Neural cell (in vitro differentiated cells): ENCODE data around the gene NRXN2. TPM values are rescaled to one million over a fixed set of nuclear protein-coding genes. Genes with fewer than 3 reads are reported as not detected.

Experiments
- H2AFZ ChIP-seq: fragments of 200-600, 300-800 bp; sonication (generic), shearing (Covaris generic); 2 replicates; pipeline ENCODE4 v1.6.0; 2014; ENCODE audit warnings: low read depth, mild to moderate bottlenecking, antibody characterized with exemption, low read length, moderate library complexity
- H3F3A ChIP-seq: fragments of 200-600 bp; shearing (Covaris generic); 2 replicates; pipeline ENCODE4 v1.6.1; 2016; ENCODE audit warnings: mild to moderate bottlenecking, moderate library complexity, mixed read lengths, antibody characterized with exemption, low read length; ENCODE audit not compliant: insufficient read depth, poor library complexity, severe bottlenecking
- H3K27ac ChIP-seq: fragments of 200-600, 300-800 bp; sonication (generic), shearing (Covaris generic); 2 replicates; pipeline ENCODE4 v1.5.1; 2014; ENCODE audit warnings: mild to moderate bottlenecking, low read length, moderate library complexity
- H3K27me3 ChIP-seq: fragments of 300-800, 200-600 bp; sonication (generic), shearing (Covaris generic); 2 replicates; pipeline ENCODE4 v1.6.0; 2014; ENCODE audit warnings: mild to moderate bottlenecking, low read depth, low read length, moderate library complexity; ENCODE audit not compliant: insufficient read depth
- H3K36me3 ChIP-seq: fragments of 300-800, 200-600 bp; sonication (generic), shearing (Covaris generic); 2 replicates; pipeline ENCODE4 v1.5.1; 2014; ENCODE audit warnings: mild to moderate bottlenecking, antibody characterized with exemption, low read length, moderate library complexity; ENCODE audit not compliant: insufficient read depth
- H3K4me2 ChIP-seq: fragments of 300-800, 200-600 bp; sonication (generic), shearing (Covaris generic); 2 replicates; pipeline ENCODE4 v1.6.0; 2014; ENCODE audit warnings: mild to moderate bottlenecking, low read length
- H3K4me3 ChIP-seq: fragments of 300-800, 200-600 bp; sonication (generic), shearing (Covaris generic); 2 replicates; pipeline ENCODE4 v1.5.1; 2014; ENCODE audit warnings: mild to moderate bottlenecking, low read length, moderate library complexity
- H3K79me2 ChIP-seq: fragments of 200-600 bp; shearing (Covaris generic); replicated peaks from 2 replicates; pipeline ENCODE4 v1.6.0; 2014; ENCODE audit warnings: mild to moderate bottlenecking, low read length, moderate library complexity; ENCODE audit not compliant: insufficient read depth
- H3K9ac ChIP-seq: fragments of 300-800, 200-600 bp; sonication (generic), shearing (Covaris generic); 2 replicates; pipeline ENCODE4 v1.6.1; 2016; ENCODE audit warnings: mild to moderate bottlenecking, low read length, mixed read lengths
- H3K9me2 ChIP-seq: fragments of 200-600 bp; shearing (Covaris generic); 2 replicates; pipeline ENCODE4 v1.6.1; 2016; ENCODE audit warnings: mild to moderate bottlenecking, low read length, mixed read lengths; ENCODE audit not compliant: insufficient read depth
- H3K9me3 ChIP-seq: fragments of 200-600, 300-800 bp; sonication (generic), shearing (Covaris generic); 2 replicates; pipeline ENCODE4 v1.6.1; 2016; ENCODE audit warnings: mild to moderate bottlenecking, mixed run types, low read length, moderate library complexity, mixed read lengths
- H4K20me1 ChIP-seq: fragments of 200-600 bp; shearing (Covaris generic); 2 replicates; pipeline ENCODE4 v1.6.1; 2016; ENCODE audit warnings: mild to moderate bottlenecking, mixed run types; ENCODE audit not compliant: insufficient read depth
- CTCF ChIP-seq: fragments of 450-650 bp; IDR thresholded peaks from 2 replicates; pipeline ENCODE4 v1.5.1; 2014; ENCODE audit warnings: antibody characterized with exemption, mild to moderate bottlenecking, moderate library complexity; ENCODE audit not compliant: poor library complexity, severe bottlenecking
- EP300 ChIP-seq: fragments of 450-650 bp; conservative IDR thresholded peaks from 2 replicates; pipeline ENCODE4 v1.6.1; 2014; ENCODE audit warnings: antibody characterized with exemption, mild to moderate bottlenecking, moderate library complexity; ENCODE audit not compliant: poor library complexity, severe bottlenecking
- EZH2 ChIP-seq: fragments of 200-600, 300-800 bp; shearing (Covaris generic), sonication (generic); IDR thresholded peaks from 2 replicates; pipeline ENCODE4 v1.6.1; 2014; ENCODE audit warnings: antibody characterized with exemption, low read length, borderline replicate concordance, mild to moderate bottlenecking; ENCODE audit not compliant: insufficient read depth, poor library complexity, severe bottlenecking
- MXI1 ChIP-seq: fragments of 450-650 bp; conservative IDR thresholded peaks from 2 replicates; pipeline ENCODE4 v1.6.1; 2014; ENCODE audit warnings: antibody characterized with exemption, mild to moderate bottlenecking; ENCODE audit not compliant: poor library complexity, severe bottlenecking
- POLR2AphosphoS5 ChIP-seq: IDR thresholded peaks from 2 replicates; pipeline ENCODE4 v1.6.1; 2012
- RAD21 ChIP-seq: fragments of 450-650 bp; conservative IDR thresholded peaks from 2 replicates; pipeline ENCODE4 v1.6.1; 2014; ENCODE audit warnings: antibody characterized with exemption, mild to moderate bottlenecking, moderate library complexity
- SMC3 ChIP-seq: fragments of 450-650 bp; conservative IDR thresholded peaks from 2 replicates; pipeline ENCODE4 v1.6.1; 2014; ENCODE audit warnings: antibody characterized with exemption, mild to moderate bottlenecking, moderate library complexity; ENCODE audit not compliant: poor library complexity
- TAF1 ChIP-seq: IDR thresholded peaks from 2 replicates; pipeline ENCODE4 v1.6.1; 2012; ENCODE audit warnings: low read depth
- polyA plus RNA-seq: library from polyadenylated mRNA; depleted of rRNA; stranded (reverse); fragments of >200 nt; gene quantifications from 2 replicates; pipeline ENCODE4 v1.2.3, GENCODE V29; 2014
- TF ChIP-seq, protein P1 (sequence below): IDR thresholded peaks from 2 replicates; pipeline ENCODE4 v1.6.1; 2012; ENCODE audit warnings: borderline replicate concordance

NRXN2 gene
- polyA plus RNA-seq, 1 donor from 2014 or later = 68.0 TPM

DNA sequence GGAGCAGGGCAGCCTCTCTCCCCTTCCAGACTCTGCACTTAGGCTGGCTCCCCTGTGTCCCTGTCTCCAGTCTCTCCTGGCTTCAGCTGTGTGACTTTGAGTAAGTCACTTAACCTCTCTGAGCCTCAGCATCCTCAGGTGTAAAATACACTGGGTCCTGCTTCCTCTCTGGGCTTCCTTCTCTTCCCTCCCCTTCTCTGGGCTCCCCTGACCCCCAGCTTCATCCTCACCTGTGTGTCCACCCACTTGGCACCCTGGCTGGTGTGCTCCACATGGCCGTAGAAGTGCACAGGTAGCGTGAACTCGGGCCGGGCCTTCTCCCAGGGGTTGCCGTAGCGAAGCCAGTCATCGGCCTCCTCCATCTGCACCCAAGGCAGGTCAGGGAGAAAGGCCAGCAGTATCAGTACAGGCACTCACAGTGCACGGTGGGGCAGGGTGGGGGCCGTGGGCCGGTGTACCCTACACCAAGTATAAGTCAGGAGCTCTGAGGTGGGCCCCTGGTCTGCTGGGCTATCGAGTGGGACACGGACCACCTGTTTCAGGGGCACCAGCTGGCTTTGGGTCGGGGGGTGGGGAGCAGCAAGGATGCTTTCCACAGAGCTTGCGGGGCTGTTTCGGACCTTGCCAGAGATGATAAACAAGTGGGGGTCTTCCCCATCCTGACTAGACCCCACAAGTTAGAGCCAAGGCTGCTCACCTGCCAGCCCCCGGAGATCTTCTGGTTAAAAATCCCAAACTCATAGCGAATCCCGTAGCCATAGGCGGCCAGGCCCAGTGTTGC, 34.7 kb upstream of the NRXN2 start:
- no peaks in the 10 kb centered on the region for H3K36me3 ChIP-seq
- H3K79me2 ChIP-seq = no peaks in the 10 kb centered on the region
- H3K4me2 ChIP-seq = no peak overlapping the region
- H3F3A ChIP-seq = no peaks in the 10 kb centered on the region
- H3K9me3 ChIP-seq = no peaks in the 10 kb centered on the region
- H3K4me3 ChIP-seq = no peak overlapping the region
- H3K27ac ChIP-seq = no peak overlapping the region
- no peak overlapping the region for H2AFZ ChIP-seq
- no peaks in the 10 kb centered on the region for H3K27me3 ChIP-seq
- TF ChIP-seq, protein P1, sequence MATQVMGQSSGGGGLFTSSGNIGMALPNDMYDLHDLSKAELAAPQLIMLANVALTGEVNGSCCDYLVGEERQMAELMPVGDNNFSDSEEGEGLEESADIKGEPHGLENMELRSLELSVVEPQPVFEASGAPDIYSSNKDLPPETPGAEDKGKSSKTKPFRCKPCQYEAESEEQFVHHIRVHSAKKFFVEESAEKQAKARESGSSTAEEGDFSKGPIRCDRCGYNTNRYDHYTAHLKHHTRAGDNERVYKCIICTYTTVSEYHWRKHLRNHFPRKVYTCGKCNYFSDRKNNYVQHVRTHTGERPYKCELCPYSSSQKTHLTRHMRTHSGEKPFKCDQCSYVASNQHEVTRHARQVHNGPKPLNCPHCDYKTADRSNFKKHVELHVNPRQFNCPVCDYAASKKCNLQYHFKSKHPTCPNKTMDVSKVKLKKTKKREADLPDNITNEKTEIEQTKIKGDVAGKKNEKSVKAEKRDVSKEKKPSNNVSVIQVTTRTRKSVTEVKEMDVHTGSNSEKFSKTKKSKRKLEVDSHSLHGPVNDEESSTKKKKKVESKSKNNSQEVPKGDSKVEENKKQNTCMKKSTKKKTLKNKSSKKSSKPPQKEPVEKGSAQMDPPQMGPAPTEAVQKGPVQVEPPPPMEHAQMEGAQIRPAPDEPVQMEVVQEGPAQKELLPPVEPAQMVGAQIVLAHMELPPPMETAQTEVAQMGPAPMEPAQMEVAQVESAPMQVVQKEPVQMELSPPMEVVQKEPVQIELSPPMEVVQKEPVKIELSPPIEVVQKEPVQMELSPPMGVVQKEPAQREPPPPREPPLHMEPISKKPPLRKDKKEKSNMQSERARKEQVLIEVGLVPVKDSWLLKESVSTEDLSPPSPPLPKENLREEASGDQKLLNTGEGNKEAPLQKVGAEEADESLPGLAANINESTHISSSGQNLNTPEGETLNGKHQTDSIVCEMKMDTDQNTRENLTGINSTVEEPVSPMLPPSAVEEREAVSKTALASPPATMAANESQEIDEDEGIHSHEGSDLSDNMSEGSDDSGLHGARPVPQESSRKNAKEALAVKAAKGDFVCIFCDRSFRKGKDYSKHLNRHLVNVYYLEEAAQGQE = no peak
- no peak for TF ChIP-seq CTCF
- no peak for TF ChIP-seq EZH2
- TF ChIP-seq RAD21 = no peak
- TF ChIP-seq POLR2AphosphoS5 = no peak
- no peak for TF ChIP-seq MXI1
- no peak for TF ChIP-seq TAF1
- no peaks in the 10 kb centered on the region for H3K9me2 ChIP-seq
- no peaks in the 10 kb centered on the region for H4K20me1 ChIP-seq
- H3K9ac ChIP-seq = no peak overlapping the region

DNA sequence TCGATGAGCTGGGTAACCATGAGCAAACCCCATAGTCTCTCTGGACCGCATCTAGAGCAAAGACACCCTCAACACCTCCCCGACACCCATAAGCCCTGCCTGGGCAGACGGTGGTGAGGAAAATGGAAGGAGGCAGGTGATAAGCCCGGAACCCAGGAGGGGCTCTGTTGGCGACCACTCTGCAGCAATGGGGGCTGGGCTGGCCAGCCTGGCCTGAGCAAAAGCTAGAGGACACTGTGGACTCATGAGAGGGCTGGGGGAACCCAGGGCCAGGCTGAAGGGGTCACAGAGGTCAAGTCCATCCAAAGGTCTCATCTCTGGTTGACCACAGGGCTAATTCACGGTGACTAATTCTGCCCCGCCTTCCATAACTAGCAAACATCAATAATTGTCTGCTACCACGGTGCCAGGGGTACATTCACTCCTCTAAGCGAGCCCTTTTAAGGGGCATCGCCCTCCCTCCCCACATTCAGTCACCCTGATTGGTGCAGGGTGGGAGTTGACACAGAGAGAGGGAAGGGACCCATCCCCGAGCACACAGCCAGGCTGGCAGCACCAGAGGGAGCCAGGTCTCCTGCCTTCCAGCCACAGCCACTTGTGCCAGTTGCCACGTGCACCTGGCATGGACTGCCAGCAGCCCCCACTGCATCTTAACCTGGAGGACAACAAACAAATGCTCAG, 32.8 kb upstream of the NRXN2 start:
- H3K27me3 ChIP-seq = no peaks in the 10 kb centered on the region
- no peak overlapping the region for H2AFZ ChIP-seq
- no peak overlapping the region for H3K4me2 ChIP-seq
- H3K79me2 ChIP-seq = no peaks in the 10 kb centered on the region
- H3K27ac ChIP-seq = no peak overlapping the region
- H4K20me1 ChIP-seq = no peaks in the 10 kb centered on the region
- no peak overlapping the region for H3K4me3 ChIP-seq
- no peak overlapping the region for H3K9ac ChIP-seq
- H3K9me3 ChIP-seq = no peaks in the 10 kb centered on the region
- TF ChIP-seq, protein P1 = no peak
- no peak for TF ChIP-seq POLR2AphosphoS5
- TF ChIP-seq TAF1 = no peak
- TF ChIP-seq EP300 = no peak
- no peak for TF ChIP-seq SMC3
- TF ChIP-seq EZH2 = no peak
- TF ChIP-seq RAD21 = no peak
- TF ChIP-seq MXI1 = no peak
- no peak for TF ChIP-seq CTCF
- no peaks in the 10 kb centered on the region for H3F3A ChIP-seq
- H3K9me2 ChIP-seq = no peaks in the 10 kb centered on the region
- H3K36me3 ChIP-seq = no peaks in the 10 kb centered on the region
